Panc1 (cell line): Measurements from ENCODE around the gene CD6. TPM values are rescaled to one million over a fixed set of nuclear protein-coding genes. Genes with fewer than 3 reads are reported as not detected.

Experiments
- ATAC-seq: fragments of 200-7000 bp; cut with Tn5 transposase; 2 replicates; pipeline ENCODE4 v1.9.1; 2020; ENCODE audit warnings: mild to moderate bottlenecking, moderate library complexity
- BruUV-seq: library from RNA; stranded (reverse); fragments of 400-500 nt; replicated peaks from 2 replicates; lab custom pipeline; 2021; lab: Mats Ljungman, UMichigan
- CTCF ChIA-PET: fragments of 300-600 bp; sonication (Branson Sonifier 250); formaldehyde crosslinking; loops from one replicate; lab custom pipeline; 2022; ENCODE audit warnings: antibody characterized with exemption; lab: Charles Lee
- POLR2A ChIA-PET: fragments of 300-600 bp; sonication (Branson Sonifier 250); formaldehyde crosslinking; loops from one replicate; lab custom pipeline; 2022; ENCODE audit warnings: antibody characterized with exemption; lab: Charles Lee
- DNase-seq: peaks from one replicate; pipeline ENCODE4 v3.0.0-alpha.2; 2010; ENCODE audit warnings: low read depth, low spot score
- H3K27ac ChIP-seq: 2 replicates; pipeline ENCODE4 v1.5.1; 2011; ENCODE audit warnings: mild to moderate bottlenecking, low read length, inconsistent platforms
- H3K27me3 ChIP-seq: fragments of 200-500 bp; sonication (Bioruptor generic); 2 replicates; pipeline ENCODE4 v1.6.0; 2014; ENCODE audit warnings: low read length, inconsistent platforms; ENCODE audit not compliant: control insufficient read depth, insufficient read depth
- H3K36me3 ChIP-seq: fragments of 200-500 bp; sonication (Bioruptor generic); 2 replicates; pipeline ENCODE4 v1.5.1; 2014; ENCODE audit warnings: inconsistent platforms, mild to moderate bottlenecking, low read length, moderate library complexity; ENCODE audit not compliant: control insufficient read depth, insufficient read depth
- H3K4me1 ChIP-seq: 2 replicates; pipeline ENCODE4 v1.5.1; 2011; ENCODE audit warnings: inconsistent platforms, mild to moderate bottlenecking, low read length, moderate library complexity; ENCODE audit not compliant: control insufficient read depth, insufficient read depth
- H3K4me3 ChIP-seq, 2 experiments: 2 replicates each; pipeline ENCODE4 v1.5.1; 2011 to 2012; ENCODE audit warnings: low read depth in 2 of 2, low read length in 2 of 2, mild to moderate bottlenecking in 2 of 2, inconsistent platforms in 1 of 2, moderate library complexity in 1 of 2
- H3K9me3 ChIP-seq: fragments of 200-500 bp; sonication (Bioruptor generic); 2 replicates; pipeline ENCODE4 v1.5.1; 2014; ENCODE audit warnings: low read depth, mild to moderate bottlenecking, inconsistent platforms, low read length, moderate library complexity; ENCODE audit not compliant: control insufficient read depth, insufficient read depth
- POLR2AphosphoS5 ChIP-seq: IDR thresholded peaks from 2 replicates; pipeline ENCODE4 v1.6.1; 2012; ENCODE audit warnings: mild to moderate bottlenecking, low read depth, low read length, moderate library complexity
- SIN3A ChIP-seq: IDR thresholded peaks from 2 replicates; pipeline ENCODE4 v1.6.1; 2012; ENCODE audit warnings: low read depth, mild to moderate bottlenecking, low read length, moderate library complexity, borderline replicate concordance; ENCODE audit not compliant: insufficient read depth
- TCF7L2 ChIP-seq: IDR thresholded peaks from 2 replicates; pipeline ENCODE4 v1.6.1; 2011; ENCODE audit warnings: mild to moderate bottlenecking, low read depth, low read length, inconsistent platforms
- in situ Hi-C: cut with HindIII; loops from 2 replicates; pipeline ENCODE4 v1.10.0; 2016; ENCODE audit warnings: low sequenced_read_pairs, low pct_unique_long_range_greater_than_20kb
- intact Hi-C: fragments of 100-400 bp; cut with micrococcal nuclease; formaldehyde crosslinking; loops from one replicate; pipeline ENCODE4 v1.10.0; 2022; ENCODE audit not compliant: unreplicated experiment
- total RNA-seq: library from RNA; stranded (reverse); gene quantifications from one replicate; pipeline ENCODE4 v1.2.1, GENCODE V29; 2021; ENCODE audit not compliant: unreplicated experiment
- TF ChIP-seq, protein P1 (sequence below), 2 experiments: IDR thresholded peaks; 2 replicates each; pipeline ENCODE4 v1.6.1; 2011 to 2012; ENCODE audit warnings: low read depth in 2 of 2, control low read depth in 1 of 2, low read length in 1 of 2, mild to moderate bottlenecking in 1 of 2, moderate library complexity in 1 of 2; ENCODE audit not compliant: insufficient read depth in 1 of 2
- TF ChIP-seq, protein P2 (sequence below): fragments of 450-650 bp; IDR thresholded peaks from 2 replicates; pipeline ENCODE4 v1.5.1; 2017; ENCODE audit warnings: mild to moderate bottlenecking

CD6 gene
- total RNA-seq, 1 experiment from 2014 or later = 1.1 TPM

DNA sequence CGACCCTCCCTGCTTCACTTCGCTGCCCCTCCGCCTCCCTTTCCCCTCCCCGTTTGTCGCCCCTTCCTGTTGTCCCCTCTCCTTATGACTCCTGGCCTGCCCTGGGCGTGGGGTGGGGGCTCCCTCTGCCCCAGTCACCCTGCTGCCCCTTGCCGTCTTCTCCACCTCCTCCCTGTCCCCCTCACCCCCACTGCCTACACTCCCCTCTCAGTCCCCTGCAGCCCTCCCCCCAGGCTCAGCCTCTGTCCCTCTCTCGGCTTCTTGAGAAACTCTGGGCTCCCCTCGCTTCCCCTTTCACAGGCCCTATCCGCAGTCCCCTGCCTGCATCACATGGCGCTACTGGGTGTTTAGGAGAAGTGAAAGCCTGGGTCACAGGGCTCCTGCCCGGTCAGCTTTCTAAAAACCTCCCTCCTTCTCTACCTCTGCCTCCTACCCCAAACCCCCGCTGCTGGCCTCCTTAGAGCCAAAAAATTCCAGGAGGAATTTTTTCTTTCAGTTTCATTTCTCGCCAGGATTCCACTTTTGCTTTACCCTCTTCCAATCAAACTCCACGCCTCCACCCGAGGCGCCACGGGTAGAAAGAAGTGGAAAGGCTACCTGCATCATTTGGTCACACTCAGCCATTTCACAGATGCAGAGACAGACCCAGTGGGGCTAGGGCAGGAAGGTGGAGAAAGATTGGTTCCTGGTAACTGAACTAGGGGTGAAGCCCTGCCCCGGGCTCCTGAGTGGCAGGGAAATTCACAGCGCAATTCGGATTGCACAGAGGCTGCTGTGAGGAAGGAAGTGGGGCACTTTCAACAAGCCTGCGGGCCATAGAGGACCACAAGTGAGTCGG is 19.4 kb upstream of the CD6 start, which contains the start of gene SLC15A3:
Gene SLC15A3 (minus strand): TSS at position 273 of the 838 bp plus-strand sequence. CDS start 625 bp downstream, outside the sequence.
- H3K36me3 ChIP-seq = no peaks in the 10 kb centered on the region
- no peaks in the 10 kb centered on the region for H3K4me1 ChIP-seq
- H3K27ac ChIP-seq = peak within 1 kb of the TSS; percentile 78
- DNase-seq (no peak), ATAC-seq (peak; percentile 75)
- H3K27me3 ChIP-seq = no peaks in the 10 kb centered on the region
- no peaks in the 10 kb centered on the region for H3K9me3 ChIP-seq
- ChIA-PET POLR2A (no interaction called here), CTCF (no interaction called here)
- in situ Hi-C loops (no loop called here), intact Hi-C loops (no loop called here)
- TF ChIP-seq, protein P1, sequence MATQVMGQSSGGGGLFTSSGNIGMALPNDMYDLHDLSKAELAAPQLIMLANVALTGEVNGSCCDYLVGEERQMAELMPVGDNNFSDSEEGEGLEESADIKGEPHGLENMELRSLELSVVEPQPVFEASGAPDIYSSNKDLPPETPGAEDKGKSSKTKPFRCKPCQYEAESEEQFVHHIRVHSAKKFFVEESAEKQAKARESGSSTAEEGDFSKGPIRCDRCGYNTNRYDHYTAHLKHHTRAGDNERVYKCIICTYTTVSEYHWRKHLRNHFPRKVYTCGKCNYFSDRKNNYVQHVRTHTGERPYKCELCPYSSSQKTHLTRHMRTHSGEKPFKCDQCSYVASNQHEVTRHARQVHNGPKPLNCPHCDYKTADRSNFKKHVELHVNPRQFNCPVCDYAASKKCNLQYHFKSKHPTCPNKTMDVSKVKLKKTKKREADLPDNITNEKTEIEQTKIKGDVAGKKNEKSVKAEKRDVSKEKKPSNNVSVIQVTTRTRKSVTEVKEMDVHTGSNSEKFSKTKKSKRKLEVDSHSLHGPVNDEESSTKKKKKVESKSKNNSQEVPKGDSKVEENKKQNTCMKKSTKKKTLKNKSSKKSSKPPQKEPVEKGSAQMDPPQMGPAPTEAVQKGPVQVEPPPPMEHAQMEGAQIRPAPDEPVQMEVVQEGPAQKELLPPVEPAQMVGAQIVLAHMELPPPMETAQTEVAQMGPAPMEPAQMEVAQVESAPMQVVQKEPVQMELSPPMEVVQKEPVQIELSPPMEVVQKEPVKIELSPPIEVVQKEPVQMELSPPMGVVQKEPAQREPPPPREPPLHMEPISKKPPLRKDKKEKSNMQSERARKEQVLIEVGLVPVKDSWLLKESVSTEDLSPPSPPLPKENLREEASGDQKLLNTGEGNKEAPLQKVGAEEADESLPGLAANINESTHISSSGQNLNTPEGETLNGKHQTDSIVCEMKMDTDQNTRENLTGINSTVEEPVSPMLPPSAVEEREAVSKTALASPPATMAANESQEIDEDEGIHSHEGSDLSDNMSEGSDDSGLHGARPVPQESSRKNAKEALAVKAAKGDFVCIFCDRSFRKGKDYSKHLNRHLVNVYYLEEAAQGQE (IDR thresholded peaks at IDR 0.05; ENCODE audit: insufficient read depth in 1 of 2, low read depth in 2 of 2, low read length in 1 of 2) = no peak
- TF ChIP-seq, protein P2, sequence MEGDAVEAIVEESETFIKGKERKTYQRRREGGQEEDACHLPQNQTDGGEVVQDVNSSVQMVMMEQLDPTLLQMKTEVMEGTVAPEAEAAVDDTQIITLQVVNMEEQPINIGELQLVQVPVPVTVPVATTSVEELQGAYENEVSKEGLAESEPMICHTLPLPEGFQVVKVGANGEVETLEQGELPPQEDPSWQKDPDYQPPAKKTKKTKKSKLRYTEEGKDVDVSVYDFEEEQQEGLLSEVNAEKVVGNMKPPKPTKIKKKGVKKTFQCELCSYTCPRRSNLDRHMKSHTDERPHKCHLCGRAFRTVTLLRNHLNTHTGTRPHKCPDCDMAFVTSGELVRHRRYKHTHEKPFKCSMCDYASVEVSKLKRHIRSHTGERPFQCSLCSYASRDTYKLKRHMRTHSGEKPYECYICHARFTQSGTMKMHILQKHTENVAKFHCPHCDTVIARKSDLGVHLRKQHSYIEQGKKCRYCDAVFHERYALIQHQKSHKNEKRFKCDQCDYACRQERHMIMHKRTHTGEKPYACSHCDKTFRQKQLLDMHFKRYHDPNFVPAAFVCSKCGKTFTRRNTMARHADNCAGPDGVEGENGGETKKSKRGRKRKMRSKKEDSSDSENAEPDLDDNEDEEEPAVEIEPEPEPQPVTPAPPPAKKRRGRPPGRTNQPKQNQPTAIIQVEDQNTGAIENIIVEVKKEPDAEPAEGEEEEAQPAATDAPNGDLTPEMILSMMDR = no peak
- TF ChIP-seq SIN3A (no peak), TCF7L2 (no peak), POLR2AphosphoS5 (no peak)
- BruUV-seq = no TSS peak
- H3K4me3 ChIP-seq = peak within 1 kb of the TSS; percentile 35 to 69

DNA sequence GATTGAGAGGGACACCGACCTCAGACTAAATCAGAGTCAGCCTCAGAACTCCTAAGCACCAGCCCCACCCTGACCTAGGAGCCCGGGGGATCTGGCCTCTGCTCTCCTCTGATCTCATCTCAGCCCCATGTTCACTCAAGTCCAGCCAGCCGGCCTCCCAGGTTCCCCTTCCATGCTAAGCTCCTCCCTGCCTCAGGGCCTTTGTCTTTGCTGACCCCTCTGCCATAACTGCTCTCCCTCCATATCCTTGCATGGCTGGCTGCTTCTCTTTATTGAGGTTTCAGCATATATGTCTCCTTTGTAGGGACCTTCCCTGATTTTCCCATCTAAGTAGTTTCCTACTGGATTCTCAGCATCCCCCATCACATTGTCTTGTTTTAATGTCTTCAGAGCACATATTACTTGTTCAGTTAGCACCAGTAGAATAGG is 18.7 kb upstream of the CD6 start:
- no peaks in the 10 kb centered on the region for H3K9me3 ChIP-seq
- POLR2A ChIA-PET = interaction anchor here (0.6 kb wide), 1 partner anchor 27 kb away, joined by 3 read pairs; no protein-coding TSS in a partner anchor
- H3K27me3 ChIP-seq = no peaks in the 10 kb centered on the region
- H3K4me3 ChIP-seq = peak overlapping the region in 1 of 2 experiments; percentile 69; a peak in 3 of 4 replicates
- CTCF ChIA-PET = interaction anchor here (0.8 kb wide), 1 partner anchor 33 kb away, joined by 3 read pairs; no protein-coding TSS in a partner anchor
- no peaks in the 10 kb centered on the region for H3K36me3 ChIP-seq
- H3K27ac ChIP-seq = peak overlapping the region; percentile 78
- TF ChIP-seq, protein P1 (IDR thresholded peaks at IDR 0.05; ENCODE audit: insufficient read depth in 1 of 2, low read depth in 2 of 2, low read length in 1 of 2) = no peak
- TF ChIP-seq TCF7L2 (no peak), SIN3A (no peak), POLR2AphosphoS5 (no peak)
- TF ChIP-seq, protein P2 = no peak
- no peak for DNase-seq
- no peaks in the 10 kb centered on the region for H3K4me1 ChIP-seq
- intact Hi-C loops = no loop called here
- no TSS peak for BruUV-seq
- in situ Hi-C loops = no loop called here
- no peak; the same call in 1 of the 2 replicates for ATAC-seq
